ENCODE results near the gene SIN3A. TPM values are rescaled to one million over a fixed set of nuclear protein-coding genes. Genes with fewer than 3 reads are reported as not detected.
"Not testable (repeated sequence)": the region's sequence is repeated elsewhere in the genome, so short reads cannot be mapped to it uniquely, and the experiment has no call there.

Gene SIN3A
- polyA plus RNA-seq, 6 donors from 2014 or later = 14.2 to 21.4 (median 15.5) TPM

DNA sequence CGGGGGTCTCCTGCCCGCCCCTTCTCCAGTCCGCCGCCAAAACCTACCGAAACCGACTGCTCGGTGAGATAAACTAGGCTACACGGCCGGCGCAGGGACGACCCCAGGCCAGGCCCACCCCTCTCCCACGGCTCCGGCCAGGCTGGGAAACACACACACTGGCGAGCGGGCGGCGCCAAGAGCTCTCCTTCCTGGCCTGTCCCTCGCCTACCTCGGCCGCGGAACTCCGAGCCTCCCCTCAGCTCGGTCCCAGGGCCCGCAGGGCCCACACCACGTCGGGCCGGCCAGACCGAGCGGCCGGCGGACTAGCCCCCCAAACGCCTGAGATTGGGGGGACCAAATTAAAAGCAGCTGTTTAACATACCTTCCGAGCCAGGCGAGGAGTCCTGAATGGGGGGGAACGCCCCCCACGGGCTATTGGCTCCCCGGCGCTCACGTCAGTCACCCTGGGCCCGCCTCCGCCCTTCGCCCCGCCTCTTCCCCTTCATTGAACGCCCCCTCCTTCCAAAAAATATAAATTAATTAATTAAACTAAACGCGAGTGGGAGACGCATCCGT lies 4.0 kb upstream of the SIN3A start:
- Mint-ChIP-seq H3K27ac (peak overlapping the region; percentile 8 to 98 (median 96)), H3K4me1 (peaks cover 26 to 34% (median 29%) of the 10 kb centered on the region in 3 donors), H3K4me3 (peak overlapping the region; percentile 85 to 98 (median 96)), H3K27me3 (no peaks in the 10 kb centered on the region), H3K9me3 (no peaks in the 10 kb centered on the region), H3K36me3 (no peaks in the 10 kb centered on the region)
- peak; percentile 86 for DNase-seq
- ATAC-seq (ENCODE audit: low read depth in 2 of 2) = peak; percentile 9 to 13

DNA sequence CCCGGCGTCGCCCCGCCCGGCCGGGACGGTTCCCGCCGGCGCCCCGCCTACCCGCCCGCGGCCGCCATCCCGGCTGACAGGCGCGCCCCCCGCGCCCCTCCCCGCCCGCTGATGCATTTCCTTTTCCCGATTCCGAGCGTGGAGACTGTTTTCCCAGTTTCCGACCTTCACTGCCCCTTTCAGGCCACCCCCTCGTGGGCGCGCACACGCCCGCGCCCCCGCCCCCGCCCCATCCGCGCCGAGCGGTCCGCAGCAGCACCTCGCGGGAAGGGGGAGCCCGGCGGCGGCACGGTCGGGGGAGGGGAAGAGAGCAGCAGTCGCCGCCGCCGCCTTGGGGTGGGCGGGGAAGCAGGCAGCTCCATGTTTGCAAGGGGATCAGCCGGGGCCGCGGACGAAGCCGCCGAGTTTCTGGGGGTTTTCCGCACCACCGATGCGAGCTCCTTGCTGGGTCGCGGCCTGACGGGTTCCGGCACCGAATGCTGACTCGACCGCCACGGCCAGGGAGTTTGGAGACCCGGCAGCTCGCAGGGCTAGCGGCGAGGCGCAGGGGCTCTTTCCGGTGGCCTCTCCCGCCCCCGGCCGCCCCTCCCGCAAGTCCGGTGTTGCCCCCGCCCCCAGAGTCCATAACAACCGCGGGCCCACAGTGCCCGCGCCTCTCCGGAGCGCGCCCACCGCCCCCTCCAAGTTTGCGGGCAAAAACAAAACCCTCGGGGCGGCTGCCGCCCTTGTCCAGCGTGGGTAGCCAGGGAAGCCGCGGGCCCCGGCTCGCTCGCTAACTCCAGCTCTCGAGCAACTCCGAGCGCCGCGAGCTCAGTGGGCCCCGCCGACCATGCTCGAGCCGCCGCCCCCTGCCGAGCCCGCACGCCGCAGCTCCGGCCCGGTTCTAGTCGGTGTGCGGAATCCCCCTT lies 3.2 kb upstream of the SIN3A start:
- H3K36me3 Mint-ChIP-seq = no peaks in the 10 kb centered on the region
- peak; percentile 80 for DNase-seq
- H3K27me3 Mint-ChIP-seq = no peaks in the 10 kb centered on the region
- H3K4me3 Mint-ChIP-seq = peak overlapping the region; percentile 85 to 98 (median 96)
- ATAC-seq (ENCODE audit: low read depth in 2 of 2) = peak; percentile 4 to 7
- H3K27ac Mint-ChIP-seq = peak overlapping the region in 5 of 6 donors; percentile 90 to 98 (median 96)
- no peaks in the 10 kb centered on the region for H3K9me3 Mint-ChIP-seq
- peaks cover 30 to 42% (median 37%) of the 10 kb centered on the region in 3 donors for H3K4me1 Mint-ChIP-seq

DNA sequence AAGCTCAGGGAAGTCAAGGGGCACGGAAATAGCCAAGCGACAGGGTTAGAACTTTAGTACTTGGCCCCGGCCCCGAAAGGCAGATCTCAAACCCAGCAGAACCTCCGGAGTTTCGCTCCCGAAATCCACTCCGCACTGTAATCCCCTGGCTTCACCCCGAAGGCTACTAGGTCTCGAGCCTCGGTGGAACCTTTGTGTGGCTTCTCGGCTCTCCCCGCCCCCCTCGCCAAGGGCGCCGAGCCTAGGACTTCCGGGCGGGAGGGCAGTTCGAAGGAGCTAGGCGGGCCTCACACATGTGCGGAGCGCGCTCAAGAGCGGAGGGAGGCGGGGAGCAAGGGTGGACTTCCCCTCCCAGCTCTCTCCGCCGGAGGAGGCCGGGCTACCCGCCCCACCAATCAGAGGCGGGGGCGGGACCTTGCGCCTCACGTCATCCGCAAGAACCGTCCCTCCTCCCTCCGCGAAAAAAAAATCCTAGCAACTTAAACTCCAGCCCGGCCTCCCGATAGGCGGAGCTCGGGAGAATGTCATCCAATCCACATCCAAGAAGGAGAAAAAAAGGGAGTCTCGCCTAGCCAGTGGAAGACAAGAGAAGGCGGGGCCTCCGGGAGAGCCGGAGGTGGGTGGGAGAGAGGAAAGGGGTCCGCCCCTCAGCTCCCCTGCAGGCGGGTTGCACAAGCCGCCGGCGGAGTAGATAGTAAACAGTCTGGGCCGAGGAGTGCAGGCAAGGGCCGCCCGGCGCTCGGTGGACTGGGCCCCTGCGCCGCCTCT lies 2.4 kb upstream of the SIN3A start:
- no peaks in the 10 kb centered on the region for H3K27me3 Mint-ChIP-seq
- H3K4me3 Mint-ChIP-seq = peak overlapping the region; percentile 94 to 99 (median 97)
- no peaks in the 10 kb centered on the region for H3K36me3 Mint-ChIP-seq
- H3K4me1 Mint-ChIP-seq = peaks cover 35 to 50% (median 44%) of the 10 kb centered on the region in 3 donors
- DNase-seq = peak; percentile 98
- ATAC-seq (ENCODE audit: low read depth in 2 of 2) = peak; percentile 33 to 40
- no peaks in the 10 kb centered on the region for H3K9me3 Mint-ChIP-seq
- peak overlapping the region; percentile 96 to 99 (median 99) for H3K27ac Mint-ChIP-seq

DNA sequence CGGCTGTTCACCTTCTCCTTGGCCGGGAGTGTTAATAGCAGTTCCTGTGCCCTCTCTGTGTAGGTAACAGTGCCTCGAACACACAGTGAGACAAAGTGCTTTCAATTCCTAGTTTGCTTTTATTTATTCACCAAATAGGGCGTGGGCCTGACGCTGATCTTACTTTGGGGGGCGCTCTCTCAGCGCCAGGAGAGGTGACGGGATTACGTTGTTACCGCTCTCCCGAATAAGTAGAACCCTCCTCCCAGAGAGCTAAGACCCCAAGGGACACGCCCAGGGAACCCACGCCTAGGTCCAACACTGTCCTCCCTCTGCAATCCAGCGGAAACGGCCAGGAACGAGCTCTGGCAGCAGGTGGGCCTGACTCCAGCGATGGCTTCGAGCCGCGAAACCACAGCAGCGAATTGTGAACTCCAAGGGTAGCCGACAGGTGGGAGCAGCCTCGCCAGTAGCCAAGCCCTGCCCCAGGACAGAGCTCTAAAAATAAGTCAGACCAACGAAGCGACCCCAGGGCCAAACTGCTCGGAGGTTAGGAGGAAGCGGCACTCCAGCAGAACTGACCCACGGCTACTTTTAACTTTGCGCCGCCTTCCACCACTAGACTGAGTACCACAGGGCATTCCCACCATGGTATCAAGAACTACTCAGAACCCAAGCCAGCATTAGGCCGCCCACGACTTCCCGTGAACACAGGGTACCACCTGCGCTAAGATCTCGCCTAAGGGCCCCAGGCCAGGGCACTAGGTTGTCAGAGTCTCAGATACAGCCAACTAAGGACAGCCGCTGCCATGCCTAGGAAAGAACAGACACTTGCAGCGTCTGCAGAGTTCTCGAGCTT lies 1.6 kb upstream of the SIN3A start:
- Mint-ChIP-seq H3K27me3 (no peaks in the 10 kb centered on the region), H3K4me1 (peaks cover 35 to 58% (median 52%) of the 10 kb centered on the region in 3 donors), H3K9me3 (no peaks in the 10 kb centered on the region), H3K4me3 (peak overlapping the region; percentile 94 to 99 (median 97)), H3K27ac (peak overlapping the region; percentile 98 to 100 (median 99)), H3K36me3 (no peaks in the 10 kb centered on the region)
- DNase-seq = peak; percentile 36
- no peak for ATAC-seq (ENCODE audit: low read depth in 2 of 2)

DNA sequence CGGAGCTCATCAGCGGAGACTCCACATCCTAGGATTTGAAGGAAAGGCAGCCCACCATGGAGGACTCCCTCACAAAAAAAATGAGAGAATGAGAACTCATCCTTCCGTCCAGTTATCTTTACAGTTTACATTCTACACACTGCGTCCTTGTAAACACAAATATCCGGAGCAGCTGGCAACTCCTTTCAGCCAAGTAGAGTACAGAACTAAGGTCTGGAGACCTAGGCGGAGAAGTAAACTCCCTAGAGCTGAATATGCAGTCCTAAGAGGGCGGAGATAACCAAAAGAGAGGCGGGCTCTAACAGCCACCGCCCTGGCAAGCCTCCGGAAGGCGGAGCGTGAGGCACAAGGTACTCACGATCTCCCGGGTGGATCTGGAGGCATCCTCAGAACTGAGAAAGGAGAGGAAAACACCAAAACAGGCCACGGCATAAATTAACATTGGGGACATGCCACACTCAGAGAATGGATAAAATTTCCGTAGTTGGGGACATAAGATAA lies 924 bp upstream of the SIN3A start:
- peak; percentile 69 for DNase-seq
- H3K27ac Mint-ChIP-seq = peak overlapping the region; percentile 98 to 100 (median 99)
- peaks cover 40 to 65% (median 59%) of the 10 kb centered on the region in 3 donors for H3K4me1 Mint-ChIP-seq
- peak overlapping the region; percentile 94 to 99 (median 97) for H3K4me3 Mint-ChIP-seq
- peak; percentile 6 to 9 for ATAC-seq (ENCODE audit: low read depth in 2 of 2)
- H3K27me3 Mint-ChIP-seq = no peaks in the 10 kb centered on the region
- no peaks in the 10 kb centered on the region for H3K9me3 Mint-ChIP-seq
- no peaks in the 10 kb centered on the region for H3K36me3 Mint-ChIP-seq

DNA sequence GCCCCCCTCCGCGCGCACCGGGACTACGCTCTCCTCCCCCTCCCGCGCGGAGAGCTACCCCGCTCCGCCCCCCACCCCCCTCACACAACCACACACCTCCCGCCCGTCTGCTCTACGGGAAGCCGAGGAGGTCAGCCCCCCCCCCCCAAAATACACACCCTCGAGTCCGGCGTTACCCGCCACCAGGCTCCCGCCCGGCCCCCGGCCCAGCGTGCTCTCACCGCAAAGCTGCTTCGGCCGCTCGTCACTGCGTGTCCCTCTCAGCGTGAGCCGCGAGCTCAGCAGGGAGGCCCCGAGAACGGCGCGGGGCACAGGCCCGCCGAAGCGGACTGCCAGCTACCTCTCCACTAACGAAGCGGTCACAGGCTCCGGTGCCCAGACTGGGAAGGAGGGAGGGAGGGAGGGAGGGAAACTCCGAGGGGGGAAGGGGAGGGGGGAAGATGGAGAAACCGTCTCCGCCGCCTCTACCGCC lies 252 bp downstream of the SIN3A start:
- ATAC-seq (ENCODE audit: low read depth in 2 of 2) (peak in 1 of 2 donors; percentile 2), DNase-seq (no peak)
- Mint-ChIP-seq H3K4me3 (peak overlapping the region; percentile 94 to 99 (median 97)), H3K9me3 (no peaks in the 10 kb centered on the region), H3K27ac (peak overlapping the region; percentile 98 to 100 (median 99)), H3K27me3 (no peaks in the 10 kb centered on the region), H3K4me1 (peaks cover 46 to 69% (median 66%) of the 10 kb centered on the region in 3 donors), H3K36me3 (no peaks in the 10 kb centered on the region)

DNA sequence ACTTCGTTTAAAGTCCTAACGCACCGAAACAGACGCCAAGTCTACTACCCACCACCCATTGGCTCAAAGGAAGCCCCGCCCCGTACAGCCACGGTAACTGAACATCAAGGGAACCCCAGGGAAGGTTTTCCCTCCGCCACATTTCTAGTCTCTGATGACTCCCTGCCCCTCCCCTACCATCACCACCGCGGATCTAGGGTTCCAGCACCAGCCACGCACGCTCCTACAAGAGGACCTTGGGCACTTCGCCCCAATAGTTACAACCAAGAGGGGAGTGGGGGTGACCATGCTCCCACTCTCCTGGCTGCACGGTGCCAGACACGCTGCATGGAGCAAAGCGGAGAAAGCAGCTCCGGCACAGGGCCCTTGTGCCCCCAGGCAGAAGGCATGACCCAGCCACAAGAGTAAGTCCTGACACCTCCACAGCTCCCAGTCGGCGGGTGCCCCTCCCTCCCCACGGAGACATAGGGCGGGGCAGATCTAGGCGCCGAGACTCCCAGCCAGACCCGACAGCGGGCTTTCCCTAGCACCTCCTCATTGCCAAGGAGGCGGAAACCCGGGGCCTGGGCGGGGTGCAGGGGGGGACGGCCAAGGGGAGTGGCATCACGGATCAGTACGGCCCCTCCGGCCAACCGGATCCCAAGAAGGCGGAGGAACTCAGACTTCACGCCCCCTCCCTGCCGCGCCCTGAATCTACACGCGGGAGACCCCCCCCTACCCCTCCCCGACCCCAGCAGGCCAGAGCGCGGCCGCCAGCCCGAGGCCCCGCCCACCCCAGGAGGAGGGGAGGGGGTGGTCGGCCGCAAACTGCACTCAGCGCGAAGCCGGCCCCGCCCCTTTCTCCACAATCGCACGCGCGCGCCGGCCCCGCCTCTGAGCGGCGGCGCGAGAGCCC lies 936 bp downstream of the SIN3A start:
- peak overlapping the region; percentile 94 to 99 (median 97) for H3K4me3 Mint-ChIP-seq
- H3K9me3 Mint-ChIP-seq = no peaks in the 10 kb centered on the region
- peak; percentile 32 for ATAC-seq (ENCODE audit: low read depth in 2 of 2)
- peak; percentile 93 for DNase-seq
- no peaks in the 10 kb centered on the region for H3K36me3 Mint-ChIP-seq
- H3K4me1 Mint-ChIP-seq = peaks cover 51 to 73% (median 71%) of the 10 kb centered on the region in 3 donors
- H3K27me3 Mint-ChIP-seq = no peaks in the 10 kb centered on the region
- H3K27ac Mint-ChIP-seq = peak overlapping the region; percentile 77 to 99 (median 99)

DNA sequence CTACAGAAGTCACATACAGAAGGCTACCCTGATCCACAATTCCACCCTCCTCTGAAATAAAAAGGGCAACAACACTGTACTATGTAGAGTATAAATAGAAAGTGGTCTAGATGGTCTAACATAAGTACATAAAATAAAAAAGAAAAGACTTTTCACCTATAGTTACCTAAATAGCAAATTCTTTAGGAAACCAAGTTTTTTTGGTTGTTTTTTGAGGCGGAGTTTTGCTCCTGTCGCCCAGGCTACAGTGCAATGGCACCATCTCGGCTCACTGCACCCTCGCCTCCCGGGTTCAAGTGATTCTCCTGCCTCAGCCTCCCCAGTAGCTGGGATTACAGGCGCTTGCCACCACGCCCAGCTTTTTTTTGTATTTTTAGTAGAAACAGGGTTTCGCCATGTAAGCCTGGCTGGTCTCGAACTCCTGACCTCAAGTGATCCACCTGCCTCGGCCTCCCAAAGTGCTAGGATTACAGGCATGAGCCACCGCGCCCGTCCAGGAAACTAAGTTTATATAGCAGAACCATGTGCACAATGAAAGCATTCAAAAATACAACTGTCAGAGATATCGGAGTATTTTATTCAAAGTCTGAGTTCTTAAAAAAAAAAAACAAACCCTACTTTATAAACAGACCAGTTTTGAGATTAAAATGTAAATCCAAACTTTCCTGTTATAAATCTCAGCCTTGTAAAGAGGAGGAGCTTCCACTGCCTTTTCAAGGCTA lies 1.7 kb downstream of the SIN3A start:
- Mint-ChIP-seq H3K4me3 (peak overlapping the region; percentile 94 to 99 (median 96)), H3K27me3 (no peaks in the 10 kb centered on the region), H3K4me1 (peaks cover 51 to 77% (median 73%) of the 10 kb centered on the region in 3 donors), H3K36me3 (no peaks in the 10 kb centered on the region), H3K9me3 (no peaks in the 10 kb centered on the region), H3K27ac (peak overlapping the region in 5 of 6 donors; percentile 77 to 99 (median 98))
- ATAC-seq (ENCODE audit: low read depth in 2 of 2) (no peak), DNase-seq (no peak)

DNA sequence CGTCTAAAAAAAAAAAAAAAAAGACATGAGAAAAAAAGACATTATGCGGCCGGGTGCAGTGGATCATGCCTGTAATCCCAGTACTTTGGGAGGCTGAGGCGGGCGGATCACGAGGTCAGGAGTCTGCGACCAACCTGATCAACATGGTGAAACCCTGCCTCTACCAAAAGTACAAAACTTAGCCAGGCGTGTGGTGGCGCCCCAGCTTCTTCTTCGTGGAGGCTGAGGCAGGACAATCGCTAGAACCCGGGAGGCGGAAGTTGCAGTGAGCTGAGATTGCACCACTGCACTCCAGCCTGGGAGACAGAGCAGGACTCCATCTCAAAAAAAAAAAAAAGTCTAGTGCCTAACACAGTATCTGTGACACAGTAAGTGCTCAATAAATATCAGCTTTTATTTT lies 3.3 kb downstream of the SIN3A start:
- not testable (repeated sequence) for ATAC-seq (ENCODE audit: low read depth in 2 of 2); DNase-seq; H3K36me3 Mint-ChIP-seq; H3K27me3 Mint-ChIP-seq; H3K4me3 Mint-ChIP-seq; H3K27ac Mint-ChIP-seq; H3K9me3 Mint-ChIP-seq
- peaks cover 48 to 81% (median 65%) of the 10 kb centered on the region in 3 donors for H3K4me1 Mint-ChIP-seq

DNA sequence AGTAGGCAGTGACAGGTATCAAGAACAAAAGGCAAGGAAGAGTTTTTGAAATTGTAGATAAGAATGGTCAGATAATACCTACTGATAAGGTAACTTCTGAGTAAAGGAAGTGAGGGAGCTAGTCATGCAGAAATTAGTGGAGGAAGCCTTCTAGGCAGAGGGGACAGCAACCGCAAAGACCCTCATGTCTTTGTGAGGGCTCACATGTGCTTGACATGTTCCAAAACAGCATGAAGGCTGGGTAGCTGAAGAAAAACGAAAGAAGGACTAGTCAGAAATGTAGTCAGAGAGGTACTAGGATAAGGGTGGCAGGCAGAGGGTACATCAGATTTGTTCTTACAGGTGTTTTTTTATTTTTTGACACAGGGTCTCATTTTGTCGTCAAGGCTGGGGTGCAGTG lies 5.3 kb downstream of the SIN3A start:
- ATAC-seq (ENCODE audit: low read depth in 2 of 2) = no peak
- H3K4me1 Mint-ChIP-seq = peaks cover 38 to 70% (median 52%) of the 10 kb centered on the region in 3 donors
- peak overlapping the region in 6 of 8 donors; percentile 12 to 48 (median 26) for H3K4me3 Mint-ChIP-seq
- DNase-seq = no peak
- H3K27ac Mint-ChIP-seq = peak overlapping the region in 5 of 6 donors; percentile 5 to 88 (median 73)
- no peaks in the 10 kb centered on the region for H3K36me3 Mint-ChIP-seq
- H3K9me3 Mint-ChIP-seq = no peaks in the 10 kb centered on the region
- H3K27me3 Mint-ChIP-seq = no peaks in the 10 kb centered on the region

DNA sequence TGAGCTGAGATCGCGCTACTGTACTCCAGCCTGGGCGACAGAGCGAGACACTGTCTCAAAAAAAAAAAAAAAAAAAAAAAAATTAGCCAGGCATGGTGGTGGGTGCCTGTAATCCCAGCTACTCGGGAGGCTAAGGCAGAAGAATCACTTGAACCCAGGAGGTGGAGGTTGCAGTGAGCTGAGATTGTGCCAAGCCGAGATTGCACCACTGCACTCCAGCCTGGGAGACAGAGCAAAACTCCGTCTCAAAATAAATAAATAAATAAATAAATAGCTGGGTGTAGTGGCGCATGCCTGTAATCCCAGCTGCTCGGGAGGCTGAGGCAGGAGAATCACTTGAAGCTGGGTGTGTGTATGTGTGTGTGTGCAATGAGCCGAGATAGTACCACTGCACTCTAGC lies 6.2 kb downstream of the SIN3A start:
- not testable (repeated sequence) for ATAC-seq (ENCODE audit: low read depth in 2 of 2); H3K36me3 Mint-ChIP-seq; DNase-seq; H3K9me3 Mint-ChIP-seq; H3K27me3 Mint-ChIP-seq; H3K4me3 Mint-ChIP-seq
- Mint-ChIP-seq H3K27ac (peak overlapping the region in 1 of 6 donors; percentile 29), H3K4me1 (peaks cover 35 to 69% (median 52%) of the 10 kb centered on the region in 3 donors)
